ENCODE data around the gene RAB3IL1. TPM values are rescaled to one million over a fixed set of nuclear protein-coding genes. Genes with fewer than 3 reads are reported as not detected.
A peak's percentile ranks its signal among the peaks of the same experiment; 100 is the strongest.
"Not testable (repeated sequence)": the region's sequence is repeated elsewhere in the genome, so short reads cannot be mapped to it uniquely, and the experiment has no call there.

Gene RAB3IL1, protein sequence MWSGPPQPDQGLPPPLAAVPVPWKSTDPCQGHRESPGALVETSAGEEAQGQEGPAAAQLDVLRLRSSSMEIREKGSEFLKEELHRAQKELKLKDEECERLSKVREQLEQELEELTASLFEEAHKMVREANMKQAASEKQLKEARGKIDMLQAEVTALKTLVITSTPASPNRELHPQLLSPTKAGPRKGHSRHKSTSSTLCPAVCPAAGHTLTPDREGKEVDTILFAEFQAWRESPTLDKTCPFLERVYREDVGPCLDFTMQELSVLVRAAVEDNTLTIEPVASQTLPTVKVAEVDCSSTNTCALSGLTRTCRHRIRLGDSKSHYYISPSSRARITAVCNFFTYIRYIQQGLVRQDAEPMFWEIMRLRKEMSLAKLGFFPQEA
- total RNA-seq (2014; rRNA removed; shearing (Covaris generic)), result 6.1 and 6.8 TPM in 2 replicates
- 20.9 and 24.4 TPM in 2 replicates for polyA plus RNA-seq (2015; cell fraction: cytosol; rRNA removed)
- polyA plus RNA-seq (2015; cell fraction: nucleus; rRNA removed), result 6.1 and 14.8 TPM in 2 replicates

DNA sequence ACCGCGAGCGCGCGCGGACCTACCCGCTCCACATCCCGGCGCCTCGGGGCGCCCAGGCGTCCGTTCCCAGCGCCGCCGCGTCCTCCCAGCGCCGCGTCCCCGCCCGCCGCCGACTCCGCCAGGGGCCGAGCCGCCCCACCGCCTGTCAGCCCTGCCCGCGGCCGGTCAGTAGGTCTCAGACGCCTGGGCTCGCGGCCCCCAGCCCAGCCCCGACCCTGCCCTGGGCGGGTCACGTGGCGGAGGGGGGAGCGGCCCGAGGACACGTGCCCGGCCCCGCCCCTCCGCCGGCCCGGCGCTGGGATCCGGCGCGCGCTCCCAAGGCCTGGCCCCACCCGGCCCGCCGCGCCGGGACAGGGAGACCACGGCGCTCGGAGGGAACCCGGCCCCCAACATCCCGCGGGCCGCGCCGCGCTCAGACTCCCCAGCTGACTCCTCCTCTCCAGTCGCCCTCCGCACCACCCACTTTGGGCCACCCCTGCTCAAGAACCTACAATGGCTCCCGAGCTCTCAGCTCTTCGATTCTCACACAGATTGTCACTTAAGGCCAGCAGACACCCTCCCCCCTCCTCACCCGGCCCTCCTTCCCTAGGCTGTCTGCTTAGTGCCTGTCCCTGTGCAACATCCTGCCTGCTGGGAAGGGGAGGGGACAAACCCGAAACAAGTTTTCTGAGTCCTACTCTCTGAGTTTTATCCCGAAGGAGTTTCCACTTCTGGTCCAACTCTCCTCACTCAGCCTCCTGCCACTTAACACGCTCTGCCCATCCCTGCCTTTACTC is at the start of gene RAB3IL1:
RAB3IL1 (minus strand) TSS at position 233 of the 776 bp plus-strand sequence; CDS start at position 34, 199 bp downstream.
- DNase-seq (ENCODE audit: low read depth, low spot score), result peak; percentile 17
- in situ Hi-C loops (cut with HindIII; ENCODE audit: low pct_unique_long_range_greater_than_20kb, low sequenced_read_pairs), result no loop called here

DNA sequence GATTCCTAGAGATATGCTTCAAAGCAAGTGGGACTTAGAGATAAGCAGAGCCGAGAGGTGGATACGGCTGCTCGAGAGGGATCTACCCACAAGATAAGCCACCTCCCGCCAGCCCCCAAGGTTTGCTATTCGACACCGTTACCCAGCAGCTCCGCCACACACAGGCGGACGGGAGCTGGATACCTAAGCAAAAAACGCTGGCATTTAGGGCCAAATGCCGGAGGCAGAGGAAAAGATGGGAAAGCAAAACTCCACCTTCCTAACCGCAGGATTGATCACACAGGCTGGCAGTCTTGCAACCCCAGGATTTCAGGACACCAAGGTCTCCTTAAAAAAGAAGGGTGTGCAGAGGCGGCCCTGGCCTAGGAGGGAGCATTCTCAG is 49.4 kb upstream of the RAB3IL1 start:
- peak; percentile 29 for DNase-seq (ENCODE audit: low read depth, low spot score)
- in situ Hi-C loops (cut with HindIII; ENCODE audit: low pct_unique_long_range_greater_than_20kb, low sequenced_read_pairs), result no loop called here

DNA sequence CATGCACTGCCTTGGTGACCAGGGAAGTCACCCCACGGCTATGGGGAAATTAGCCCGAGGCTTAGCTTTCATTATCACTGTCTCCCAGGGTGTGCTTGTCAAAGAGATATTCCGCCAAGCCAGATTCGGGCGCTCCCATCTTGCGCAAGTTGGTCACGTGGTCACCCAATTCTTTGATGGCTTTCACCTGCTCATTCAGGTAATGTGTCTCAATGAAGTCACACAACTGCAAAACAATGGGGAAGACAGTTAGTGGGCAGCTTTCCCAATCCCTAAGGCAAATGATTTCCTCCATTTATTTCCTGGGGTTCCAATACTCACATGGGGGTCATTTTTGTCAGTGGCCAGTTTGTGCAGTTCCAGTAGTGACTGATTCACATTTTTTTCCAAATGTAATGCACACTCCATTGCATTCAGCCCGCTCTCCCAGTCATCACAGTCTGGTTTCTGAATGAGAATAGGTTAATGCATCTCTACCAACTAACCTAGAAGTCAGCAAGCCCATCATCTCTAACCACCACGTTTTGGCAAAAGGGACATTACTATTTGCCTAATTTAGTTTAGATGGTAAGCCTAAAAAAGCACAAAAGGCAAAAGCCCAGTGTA is 47.4 kb upstream of the RAB3IL1 start:
- in situ Hi-C loops (cut with HindIII; ENCODE audit: low pct_unique_long_range_greater_than_20kb, low sequenced_read_pairs); DNase-seq (ENCODE audit: low read depth, low spot score): not testable (repeated sequence)

DNA sequence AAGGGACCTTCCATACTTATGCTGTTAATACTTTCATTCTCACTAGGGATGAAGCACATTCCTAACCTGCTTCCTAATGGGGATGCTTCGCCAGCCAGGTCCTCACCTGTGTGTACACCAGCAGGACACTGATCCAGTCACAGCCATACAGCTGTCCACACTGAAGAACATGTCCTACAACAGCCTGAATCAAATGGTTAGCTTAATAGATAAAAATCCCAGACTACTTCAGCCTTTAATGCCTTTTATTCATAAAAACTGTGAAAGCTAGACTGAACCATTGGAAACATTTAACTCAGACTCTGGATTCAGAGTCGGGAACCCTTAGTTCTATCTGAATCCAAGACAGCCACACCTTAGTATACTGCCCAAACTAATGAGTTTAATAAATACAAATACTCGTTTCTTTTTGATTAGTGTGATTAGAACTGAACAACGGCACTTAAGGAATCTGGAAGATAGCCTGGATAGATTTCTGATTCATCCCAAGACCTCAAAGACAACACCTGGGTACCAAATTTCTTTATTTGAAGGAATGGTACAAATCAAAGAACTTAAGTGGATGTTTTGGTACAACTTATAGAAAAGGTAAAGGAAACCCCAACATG is 46.8 kb upstream of the RAB3IL1 start:
- DNase-seq (ENCODE audit: low read depth, low spot score), result no peak
- in situ Hi-C loops (cut with HindIII; ENCODE audit: low pct_unique_long_range_greater_than_20kb, low sequenced_read_pairs), result no loop called here

DNA sequence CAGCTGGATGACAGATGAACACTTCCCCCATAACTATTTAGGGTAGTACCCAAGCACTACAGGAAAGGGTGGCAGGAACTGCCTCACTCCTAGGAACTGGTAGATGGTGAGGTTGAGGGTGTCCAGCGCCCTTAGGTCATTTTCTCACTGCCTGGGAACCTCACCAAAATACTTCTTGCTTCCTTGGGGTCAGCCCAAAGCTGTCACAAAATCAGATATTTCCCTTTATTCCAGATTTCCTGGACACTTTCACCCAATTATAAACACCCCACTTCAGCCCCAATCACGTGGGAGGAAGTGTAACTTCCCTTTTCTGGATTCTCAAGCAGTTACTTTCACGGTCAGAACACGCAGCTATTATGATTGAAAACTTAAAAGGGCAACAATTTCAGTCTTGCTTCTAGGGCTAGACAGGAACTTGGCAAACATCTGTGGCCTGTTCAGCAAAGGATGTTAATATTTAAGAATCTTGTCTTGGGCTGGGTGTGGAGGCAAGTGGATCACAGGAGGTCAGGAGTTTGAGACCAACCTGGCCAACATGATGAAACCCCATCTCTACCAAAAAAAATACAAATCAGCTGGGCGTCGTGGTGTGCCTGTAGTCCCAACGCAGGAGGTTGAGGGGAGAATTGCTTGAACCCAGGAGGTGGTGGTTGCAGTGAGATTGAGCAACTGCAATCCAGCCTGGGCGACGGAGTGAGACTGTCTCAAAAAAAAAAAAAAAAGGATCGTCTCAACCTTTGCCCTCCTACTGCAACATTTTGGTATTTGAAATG is 46.1 kb upstream of the RAB3IL1 start:
- in situ Hi-C loops (cut with HindIII; ENCODE audit: low pct_unique_long_range_greater_than_20kb, low sequenced_read_pairs), result no loop called here
- peak; percentile 37 for DNase-seq (ENCODE audit: low read depth, low spot score)

DNA sequence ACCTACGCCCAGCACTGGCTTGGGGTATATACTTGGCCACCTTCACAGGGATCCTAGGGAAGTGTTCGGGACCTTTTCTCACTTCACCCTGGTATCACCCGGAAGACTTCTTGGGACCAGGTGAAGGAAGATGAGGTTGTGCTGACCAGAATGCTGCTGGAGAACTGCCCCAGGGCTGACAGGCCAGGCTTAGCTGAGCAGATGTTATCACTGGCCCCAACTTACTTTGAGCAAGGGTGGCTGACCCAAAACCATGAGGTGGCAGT is 45.6 kb upstream of the RAB3IL1 start:
- DNase-seq (ENCODE audit: low read depth, low spot score), result no peak
- in situ Hi-C loops (cut with HindIII; ENCODE audit: low pct_unique_long_range_greater_than_20kb, low sequenced_read_pairs), result no loop called here

DNA sequence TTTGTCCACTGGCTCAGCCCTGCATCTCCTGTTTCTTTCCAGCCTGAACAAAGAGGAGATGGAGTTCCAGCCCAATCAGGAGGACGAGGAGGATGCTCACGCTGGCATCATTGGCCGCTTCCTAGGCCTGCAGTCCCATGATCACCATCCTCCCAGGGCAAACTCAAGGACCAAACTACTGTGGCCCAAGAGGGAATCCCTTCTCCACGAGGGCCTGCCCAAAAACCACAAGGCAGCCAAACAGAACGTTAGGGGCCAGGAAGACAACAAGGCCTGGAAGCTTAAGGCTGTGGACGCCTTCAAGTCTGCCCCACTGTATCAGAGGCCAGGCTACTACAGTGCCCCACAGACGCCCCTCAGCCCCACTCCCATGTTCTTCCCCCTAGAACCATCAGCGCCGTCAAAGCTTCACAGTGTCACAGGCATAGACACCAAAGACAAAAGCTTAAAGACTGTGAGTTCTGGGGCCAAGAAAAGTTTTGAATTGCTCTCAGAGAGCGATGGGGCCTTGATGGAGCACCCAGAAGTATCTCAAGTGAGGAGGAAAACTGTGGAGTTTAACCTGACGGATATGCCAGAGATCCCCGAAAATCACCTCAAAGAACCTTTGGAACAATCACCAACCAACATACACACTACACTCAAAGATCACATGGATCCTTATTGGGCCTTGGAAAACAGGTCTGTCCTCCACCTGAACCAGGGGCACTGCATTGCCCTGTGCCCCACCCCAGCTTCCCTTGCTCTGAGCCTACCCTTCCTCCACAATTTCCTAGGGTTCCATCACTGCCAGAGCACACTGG is 45.0 kb upstream of the RAB3IL1 start:
- DNase-seq (ENCODE audit: low read depth, low spot score), result peak; percentile 37
- in situ Hi-C loops (cut with HindIII; ENCODE audit: low pct_unique_long_range_greater_than_20kb, low sequenced_read_pairs), result no loop called here

DNA sequence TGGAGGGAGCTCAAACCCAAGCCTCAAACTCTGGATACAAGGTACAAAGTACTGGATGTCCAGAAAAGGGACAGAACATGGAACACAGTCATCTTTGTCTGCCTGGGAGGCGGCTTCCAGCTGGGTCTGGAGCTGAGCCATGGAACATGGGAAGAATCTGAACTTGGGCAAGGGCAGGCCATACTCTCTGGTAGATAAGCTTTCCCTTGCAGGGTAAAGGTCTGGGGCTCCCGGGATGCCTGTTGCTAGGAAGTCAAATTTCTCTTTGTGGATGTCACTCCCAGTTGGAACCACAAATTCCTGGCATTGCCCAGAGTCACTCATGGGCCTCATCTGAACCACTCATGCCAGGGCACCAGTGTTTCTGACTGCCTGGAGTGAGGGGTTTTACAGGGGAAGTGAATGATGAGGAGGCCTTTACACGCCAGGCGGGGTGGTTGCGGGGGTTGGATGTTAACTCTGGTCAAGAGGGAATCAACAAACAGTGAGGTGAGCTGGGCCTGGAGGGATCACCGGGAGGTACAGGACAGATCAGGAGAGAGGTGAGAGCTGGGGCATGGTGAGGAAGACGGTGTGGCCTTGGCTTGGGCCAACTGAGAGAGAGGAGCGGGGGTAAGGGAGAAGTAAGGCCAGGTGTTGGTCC is 44.3 kb upstream of the RAB3IL1 start:
- in situ Hi-C loops (cut with HindIII; ENCODE audit: low pct_unique_long_range_greater_than_20kb, low sequenced_read_pairs), result no loop called here

DNA sequence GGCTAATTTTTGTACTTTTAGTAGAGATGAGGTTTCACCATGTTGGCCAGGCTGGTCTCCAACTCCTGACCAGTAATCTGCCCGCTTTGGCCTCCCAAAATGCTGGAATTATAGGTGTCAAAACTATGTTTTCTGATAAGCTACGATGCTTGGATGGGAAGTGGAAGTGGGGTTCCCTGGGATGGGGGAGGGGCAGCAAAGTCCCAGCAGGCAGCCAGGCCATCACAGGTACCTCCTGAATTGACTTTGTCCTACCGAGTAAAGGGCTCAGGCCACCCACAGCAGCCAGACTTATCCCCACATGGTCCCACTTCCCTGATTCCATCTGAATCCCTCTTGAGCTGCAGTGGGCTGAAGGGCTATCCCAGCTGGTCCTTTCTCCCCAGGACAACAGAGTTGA is 43.2 kb upstream of the RAB3IL1 start:
- no peak for DNase-seq (ENCODE audit: low read depth, low spot score)
- in situ Hi-C loops (cut with HindIII; ENCODE audit: low pct_unique_long_range_greater_than_20kb, low sequenced_read_pairs), result no loop called here

More for the DNA sequence above, 44.3 kb upstream of the RAB3IL1 start:
- DNase-seq (ENCODE audit: low read depth, low spot score), result peak; percentile 42

DNA sequence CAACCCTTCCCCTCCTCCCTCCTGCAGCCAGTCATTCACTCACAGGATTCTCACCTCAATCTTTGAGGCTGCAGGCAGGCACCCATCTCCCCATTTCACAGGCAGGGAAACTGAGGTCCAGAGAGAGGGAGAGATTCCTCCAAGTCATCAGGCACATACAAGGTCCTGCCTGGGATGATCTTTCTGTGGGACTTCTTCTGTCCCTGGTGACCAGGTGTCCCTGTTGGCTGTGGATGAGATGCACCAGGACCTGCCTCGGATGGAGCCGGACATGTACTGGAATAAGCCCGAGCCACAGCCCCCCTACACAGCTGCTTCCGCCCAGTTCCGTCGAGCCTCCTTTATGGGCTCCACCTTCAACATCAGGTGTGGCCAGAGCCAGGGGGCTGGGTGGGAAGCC is 42.3 kb upstream of the RAB3IL1 start:
- in situ Hi-C loops (cut with HindIII; ENCODE audit: low pct_unique_long_range_greater_than_20kb, low sequenced_read_pairs), result no loop called here
- DNase-seq (ENCODE audit: low read depth, low spot score), result no peak

DNA sequence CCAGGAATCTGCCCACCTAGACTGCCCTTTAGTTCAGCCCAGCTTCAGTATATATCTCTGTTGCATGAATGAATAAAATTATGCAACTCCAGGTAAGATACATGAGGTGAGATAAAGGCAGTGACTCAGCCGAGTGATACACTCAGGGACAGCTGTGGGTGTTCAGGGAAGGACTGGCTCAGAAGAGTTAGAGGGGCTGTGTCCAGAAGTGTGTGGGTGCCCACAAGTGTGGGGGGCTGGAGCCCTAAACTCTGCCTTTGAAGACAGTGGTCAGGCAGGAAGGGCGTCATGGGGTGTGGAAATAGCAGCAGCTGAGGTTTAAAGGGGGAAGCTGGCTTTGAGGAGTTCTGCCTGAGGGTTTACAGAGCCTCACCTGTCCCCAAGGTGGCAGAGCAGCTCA is 41.7 kb upstream of the RAB3IL1 start:
- DNase-seq (ENCODE audit: low read depth, low spot score), result no peak
- in situ Hi-C loops (cut with HindIII; ENCODE audit: low pct_unique_long_range_greater_than_20kb, low sequenced_read_pairs), result no loop called here

DNA sequence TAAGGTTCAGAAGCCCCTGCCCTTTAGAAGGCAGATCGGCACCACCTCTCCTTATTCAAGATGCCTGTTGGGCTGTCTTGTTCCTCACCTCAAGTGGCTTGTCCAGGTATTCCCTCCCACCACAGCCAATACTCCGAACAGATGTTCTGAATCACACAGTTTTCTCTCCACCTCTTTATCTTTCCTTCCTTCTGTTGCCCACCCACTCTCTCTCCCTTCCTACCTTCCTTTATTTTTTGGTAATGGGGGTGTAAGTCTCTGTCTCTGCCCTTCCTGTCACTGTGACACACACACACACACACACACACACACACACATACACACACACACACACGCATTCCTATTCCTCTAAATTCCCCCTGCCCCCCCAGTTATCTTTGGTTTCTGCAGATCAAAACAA is 41.2 kb upstream of the RAB3IL1 start:
- DNase-seq (ENCODE audit: low read depth, low spot score), result no peak
- in situ Hi-C loops (cut with HindIII; ENCODE audit: low pct_unique_long_range_greater_than_20kb, low sequenced_read_pairs), result no loop called here

DNA sequence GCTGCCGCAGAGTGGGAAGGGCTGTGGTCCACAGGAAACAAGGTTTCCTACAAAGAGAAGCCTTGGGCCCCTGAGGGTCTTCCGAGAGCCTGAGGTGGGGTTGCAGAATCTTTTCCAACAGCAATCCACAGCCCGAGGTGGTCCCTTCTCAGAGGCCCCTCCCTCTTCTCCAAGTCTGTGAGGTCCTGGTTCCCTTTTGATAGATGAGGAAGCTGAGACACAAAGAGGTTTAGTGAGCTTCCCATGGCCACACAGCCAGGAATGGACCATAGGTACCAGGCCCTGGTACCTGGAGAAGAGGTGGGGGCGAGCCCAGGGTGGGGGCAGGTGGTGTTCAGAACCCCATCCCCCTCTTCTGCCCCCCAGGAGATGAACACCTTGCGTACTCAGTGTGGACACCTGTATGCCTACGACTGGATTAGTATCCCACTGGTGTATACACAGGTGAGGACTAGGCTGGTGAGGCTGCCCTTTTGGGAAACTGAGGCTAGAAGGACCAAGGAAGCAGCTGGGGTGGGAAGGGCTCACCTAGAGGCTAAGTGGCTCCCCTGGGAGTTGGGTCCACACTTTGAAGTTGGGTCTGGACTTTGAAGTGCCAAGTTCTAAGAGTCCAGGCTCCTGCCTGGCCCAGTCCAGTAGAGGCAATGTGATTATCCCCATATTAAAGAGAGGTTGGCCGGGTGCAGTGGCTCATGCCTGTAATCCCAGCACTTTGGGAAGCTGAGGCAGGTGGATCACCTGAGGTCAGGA is 39.8 kb upstream of the RAB3IL1 start:
- DNase-seq (ENCODE audit: low read depth, low spot score), result no peak
- in situ Hi-C loops (cut with HindIII; ENCODE audit: low pct_unique_long_range_greater_than_20kb, low sequenced_read_pairs), result no loop called here

DNA sequence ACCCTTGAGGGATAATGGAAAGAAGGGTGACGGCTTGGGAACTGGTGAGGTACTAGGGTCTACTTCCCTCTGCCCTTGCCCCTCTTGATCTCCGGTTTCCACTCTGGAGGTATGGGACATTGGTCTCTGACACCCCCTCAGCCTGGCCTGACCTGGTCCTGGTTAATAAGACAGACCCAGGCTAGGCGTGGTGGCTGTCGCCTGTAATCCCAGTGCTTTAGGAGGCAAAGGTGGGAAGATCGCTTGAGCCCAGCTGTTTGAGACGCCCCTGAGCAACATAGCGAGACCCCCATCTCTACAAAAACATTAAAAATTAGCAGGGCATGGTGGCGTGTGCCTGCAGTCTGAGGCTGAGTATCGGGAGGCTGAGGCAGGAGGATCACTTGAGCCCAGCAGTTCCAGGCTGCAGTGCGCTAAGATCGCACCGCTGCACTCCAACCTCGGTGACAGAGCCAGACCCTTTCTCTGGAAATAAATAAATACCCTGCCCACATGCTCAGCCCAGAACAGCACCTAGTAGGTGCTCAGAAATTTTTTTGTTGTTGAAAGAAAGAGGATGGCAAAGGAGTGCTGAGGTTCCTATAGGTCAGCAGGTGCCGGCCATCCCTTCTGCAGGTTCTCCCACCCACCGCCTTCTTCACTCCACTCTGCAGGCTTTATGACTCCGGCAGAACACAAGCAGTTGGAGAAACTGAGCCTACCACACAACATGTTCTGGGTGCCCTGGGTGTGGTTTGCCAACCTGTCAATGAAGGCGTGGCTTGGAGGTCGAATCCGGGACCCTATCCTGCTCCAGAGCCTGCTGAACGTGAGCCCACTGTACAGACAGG is 39.0 kb upstream of the RAB3IL1 start:
- DNase-seq (ENCODE audit: low read depth, low spot score), result no peak
- in situ Hi-C loops (cut with HindIII; ENCODE audit: low pct_unique_long_range_greater_than_20kb, low sequenced_read_pairs), result no loop called here

Data from SK-MEL-5 (cell line).